Trophoblast cell (in vitro differentiated cells and primary cell): ENCODE measurements around the gene ERICH6B.
"Not testable (repeated sequence)": the region's sequence is repeated elsewhere in the genome, so short reads cannot be mapped to it uniquely, and the experiment has no call there.

ENCODE experiments used
- DNase-seq, 2 donors: peaks; one replicate each; pipeline ENCODE4 v3.0.0-alpha.2; 2016
- H2AFZ ChIP-seq: 2 replicates; pipeline ENCODE4 v1.6.1; 2013; ENCODE audit warnings: low read length, moderate library complexity, mild to moderate bottlenecking; ENCODE audit not compliant: insufficient read depth, poor library complexity
- H2AK5ac ChIP-seq: 2 replicates; pipeline ENCODE4 v1.6.1; 2013; ENCODE audit warnings: mild to moderate bottlenecking, low read length
- H2BK120ac ChIP-seq: 2 replicates; pipeline ENCODE4 v1.6.1; 2013; ENCODE audit warnings: low read length, mild to moderate bottlenecking, moderate library complexity; ENCODE audit not compliant: insufficient read depth, poor library complexity
- H2BK12ac ChIP-seq: 2 replicates; pipeline ENCODE4 v1.6.1; 2013; ENCODE audit warnings: mild to moderate bottlenecking, low read length, moderate library complexity
- H2BK5ac ChIP-seq: 2 replicates; pipeline ENCODE4 v1.6.1; 2013; ENCODE audit warnings: low read length, low read depth, moderate library complexity, mild to moderate bottlenecking; ENCODE audit not compliant: poor library complexity
- H3K14ac ChIP-seq: 2 replicates; pipeline ENCODE4 v1.6.1; 2013; ENCODE audit warnings: mild to moderate bottlenecking, low read length
- H3K18ac ChIP-seq: 2 replicates; pipeline ENCODE4 v1.6.1; 2013; ENCODE audit warnings: mild to moderate bottlenecking, low read length
- H3K23ac ChIP-seq: 2 replicates; pipeline ENCODE4 v1.6.1; 2013; ENCODE audit warnings: low read length
- H3K27ac ChIP-seq: 2 replicates; pipeline ENCODE4 v1.5.1; 2013; ENCODE audit warnings: low read depth, mild to moderate bottlenecking, inconsistent platforms, low read length, moderate library complexity
- H3K27me3 ChIP-seq: 2 replicates; pipeline ENCODE4 v1.6.1; 2013; ENCODE audit warnings: inconsistent platforms, mild to moderate bottlenecking, low read length, moderate library complexity; ENCODE audit not compliant: insufficient read depth
- H3K36me3 ChIP-seq, 2 experiments: 1 replicate in 1 of 2; 2 replicates in 1 of 2; pipeline ENCODE4 v1.6.1; 2013; ENCODE audit warnings: low read length in 2 of 2, mild to moderate bottlenecking in 2 of 2, moderate library complexity in 1 of 2; ENCODE audit not compliant: insufficient read depth in 2 of 2, control insufficient read depth in 1 of 2
- H3K4ac ChIP-seq: 2 replicates; pipeline ENCODE4 v1.6.1; 2013; ENCODE audit warnings: low read depth, mild to moderate bottlenecking, low read length, moderate library complexity
- H3K4me1 ChIP-seq, 2 experiments: 1 replicate in 1 of 2; 2 replicates in 1 of 2; pipeline ENCODE4 v1.6.1; 2013; ENCODE audit warnings: low read length in 2 of 2, mild to moderate bottlenecking in 2 of 2, moderate library complexity in 1 of 2; ENCODE audit not compliant: insufficient read depth in 2 of 2, control insufficient read depth in 1 of 2
- H3K4me2 ChIP-seq: 2 replicates; pipeline ENCODE4 v1.6.1; 2013; ENCODE audit warnings: inconsistent platforms, mild to moderate bottlenecking, low read length, moderate library complexity
- H3K4me3 ChIP-seq: 2 replicates; pipeline ENCODE4 v1.5.1; 2013; ENCODE audit warnings: mild to moderate bottlenecking, low read depth, low read length, inconsistent platforms
- H3K79me1 ChIP-seq: one replicate; pipeline ENCODE4 v1.6.1; 2013; ENCODE audit warnings: low read length
- H3K79me2 ChIP-seq: 2 replicates; pipeline ENCODE4 v1.6.1; 2013; ENCODE audit warnings: low read length, mild to moderate bottlenecking; ENCODE audit not compliant: control insufficient read depth, insufficient read depth, poor library complexity
- H3K9ac ChIP-seq: 2 replicates; pipeline ENCODE4 v1.6.1; 2013; ENCODE audit warnings: mild to moderate bottlenecking, low read length
- H3K9me3 ChIP-seq: 2 replicates; pipeline ENCODE4 v1.6.1; 2013; ENCODE audit warnings: low read depth, mild to moderate bottlenecking, control low read depth, inconsistent platforms, low read length; ENCODE audit not compliant: insufficient read depth
- H4K12ac ChIP-seq: 2 replicates; pipeline ENCODE4 v1.6.1; 2013; ENCODE audit warnings: low read depth, mild to moderate bottlenecking, low read length, moderate library complexity
- H4K8ac ChIP-seq: 2 replicates; pipeline ENCODE4 v1.6.1; 2013; ENCODE audit warnings: low read depth, mild to moderate bottlenecking, low read length, moderate library complexity
- H4K91ac ChIP-seq: one replicate; pipeline ENCODE4 v1.6.1; 2013; ENCODE audit warnings: low read depth, mild to moderate bottlenecking, low read length, moderate library complexity
- WGBS: extraction: QIAGEN DNeasy Blood & Tissue Kit; methylation state at CpG from one replicate; pipeline ENCODE4 v1.1.7; 2013; ENCODE audit warnings: missing lambda C conversion rate; ENCODE audit not compliant: insufficient read length, insufficient coverage; ENCODE audit errors: extremely low coverage; 5-methylcytosine and 5-hydroxymethylcytosine counted together

Gene ERICH6B

GRCh38 chr13:45642159-45642558 lies 26.6 kb upstream of the ERICH6B start:
- not testable (repeated sequence) for H3K18ac ChIP-seq, H3K14ac ChIP-seq, H3K27me3 ChIP-seq, H3K27ac ChIP-seq, H2BK12ac ChIP-seq, H4K12ac ChIP-seq, DNase-seq, H3K4ac ChIP-seq, H3K79me2 ChIP-seq, H2AFZ ChIP-seq, H2BK120ac ChIP-seq, H2AK5ac ChIP-seq, H3K9me3 ChIP-seq, H3K4me1 ChIP-seq, H2BK5ac ChIP-seq, H3K9ac ChIP-seq, H3K36me3 ChIP-seq, H3K4me2 ChIP-seq, H3K23ac ChIP-seq, H3K4me3 ChIP-seq, H3K79me1 ChIP-seq, H4K91ac ChIP-seq, H4K8ac ChIP-seq
- no CpG with 5 or more reads among the region's 1 CpG for WGBS

- H3K4me1 ChIP-seq, H3K27ac ChIP-seq, H3K79me2 ChIP-seq, H3K9ac ChIP-seq, H4K8ac ChIP-seq, H3K79me1 ChIP-seq, H3K18ac ChIP-seq, H3K9me3 ChIP-seq, H2BK5ac ChIP-seq, H4K12ac ChIP-seq, H2AFZ ChIP-seq, H2BK12ac ChIP-seq, H4K91ac ChIP-seq, H3K4me3 ChIP-seq, H3K4me2 ChIP-seq, H3K36me3 ChIP-seq, H3K14ac ChIP-seq, H2AK5ac ChIP-seq, H3K27me3 ChIP-seq, DNase-seq, H3K4ac ChIP-seq, H3K23ac ChIP-seq, H2BK120ac ChIP-seq: not testable (repeated sequence)
- WGBS, result no CpG with 5 or more reads among the region's 1 CpG
Measured at GRCh38 chr13:45635291-45635690, 19.8 kb upstream of the ERICH6B start.

GRCh38 chr13:45630791-45631190 lies 15.3 kb upstream of the ERICH6B start:
- no peak overlapping the region for H3K23ac ChIP-seq
- H3K4me1 ChIP-seq, result no peaks in the 10 kb centered on the region
- H2AK5ac ChIP-seq, result no peak overlapping the region
- H3K4ac ChIP-seq, result no peak overlapping the region
- H3K14ac ChIP-seq, result no peak overlapping the region
- no CpG with 5 or more reads among the region's 7 CpGs for WGBS
- no peak overlapping the region for H4K8ac ChIP-seq
- H3K36me3 ChIP-seq, result no peaks in the 10 kb centered on the region
- no peak overlapping the region for H2AFZ ChIP-seq
- H3K79me1 ChIP-seq, result no peaks in the 10 kb centered on the region
- no peaks in the 10 kb centered on the region for H3K9me3 ChIP-seq
- no peak overlapping the region for H3K9ac ChIP-seq
- no peak overlapping the region for H3K4me3 ChIP-seq
- H3K4me2 ChIP-seq, result no peak overlapping the region
- H4K91ac ChIP-seq, result no peak overlapping the region
- no peak overlapping the region for H2BK5ac ChIP-seq
- H3K18ac ChIP-seq, result no peak overlapping the region
- H3K27ac ChIP-seq, result no peak overlapping the region
- no peak overlapping the region for H4K12ac ChIP-seq
- DNase-seq, result peak; percentile 80 to 89
- H2BK12ac ChIP-seq, result no peak overlapping the region
- no peaks in the 10 kb centered on the region for H3K79me2 ChIP-seq
- H2BK120ac ChIP-seq, result no peak overlapping the region
- H3K27me3 ChIP-seq, result no peaks in the 10 kb centered on the region

- DNase-seq, result no peak
- Histone ChIP-seq H3K27me3 (no peaks in the 10 kb centered on the region), H2BK5ac (no peak overlapping the region), H3K79me2 (no peaks in the 10 kb centered on the region), H2BK12ac (no peak overlapping the region), H3K4me1 (no peaks in the 10 kb centered on the region), H3K36me3 (no peaks in the 10 kb centered on the region), H2AK5ac (no peak overlapping the region), H4K12ac (no peak overlapping the region), H3K4ac (no peak overlapping the region), H3K27ac (no peak overlapping the region), H4K8ac (no peak overlapping the region), H4K91ac (no peak overlapping the region), H3K4me2 (no peak overlapping the region), H3K14ac (no peak overlapping the region), H2AFZ (no peak overlapping the region), H2BK120ac (no peak overlapping the region), H3K23ac (no peak overlapping the region), H3K9me3 (no peaks in the 10 kb centered on the region), H3K18ac (no peak overlapping the region), H3K9ac (no peak overlapping the region), H3K79me1 (no peaks in the 10 kb centered on the region), H3K4me3 (no peak overlapping the region)
- no CpG with 5 or more reads among the region's 1 CpG for WGBS
Measured at GRCh38 chr13:45629940-45630339, 14.4 kb upstream of the ERICH6B start.
